GM19043 (cell line): ENCODE data around the gene DNAJB11.

Experiments used
- ATAC-seq: cut with Tn5 transposase; IDR thresholded peaks from one replicate; pipeline ENCODE4 v1.9.1; 2021; ENCODE audit warnings: low read depth; ENCODE audit not compliant: unreplicated experiment

The DNAJB11 gene

DNA sequence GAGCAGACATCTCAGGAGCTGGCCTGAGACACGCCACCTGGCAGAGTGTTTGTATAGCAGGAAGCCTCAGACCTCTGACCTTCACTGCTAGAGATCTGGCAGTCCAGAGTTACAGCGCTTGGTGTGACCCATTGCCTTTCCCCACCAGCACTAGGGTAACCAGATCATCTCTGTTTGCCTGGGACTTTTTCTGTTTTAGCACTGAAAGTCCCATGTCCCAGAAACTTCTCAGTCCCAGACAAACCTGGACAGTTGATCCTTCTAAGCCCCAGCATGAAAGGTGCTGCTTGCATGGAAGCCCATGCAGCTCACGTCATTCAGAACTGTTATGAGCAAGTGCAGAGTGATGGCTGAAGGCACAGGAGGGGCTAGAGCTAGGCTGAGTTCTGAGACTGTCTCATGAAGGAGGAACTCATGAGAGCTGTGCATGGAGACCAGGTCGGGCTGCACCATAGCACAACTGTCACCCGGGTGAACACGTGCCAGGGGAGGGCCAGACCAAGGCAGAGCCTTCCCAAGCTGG lies 24.1 kb downstream of the DNAJB11 start:
- ATAC-seq, result no peak

GRCh38 chr3:186596568-186597287 lies 26.2 kb downstream of the DNAJB11 start:
- ATAC-seq, result no peak

GRCh38 chr3:186598108-186598784 lies 27.7 kb downstream of the DNAJB11 start:
- no peak for ATAC-seq

DNA sequence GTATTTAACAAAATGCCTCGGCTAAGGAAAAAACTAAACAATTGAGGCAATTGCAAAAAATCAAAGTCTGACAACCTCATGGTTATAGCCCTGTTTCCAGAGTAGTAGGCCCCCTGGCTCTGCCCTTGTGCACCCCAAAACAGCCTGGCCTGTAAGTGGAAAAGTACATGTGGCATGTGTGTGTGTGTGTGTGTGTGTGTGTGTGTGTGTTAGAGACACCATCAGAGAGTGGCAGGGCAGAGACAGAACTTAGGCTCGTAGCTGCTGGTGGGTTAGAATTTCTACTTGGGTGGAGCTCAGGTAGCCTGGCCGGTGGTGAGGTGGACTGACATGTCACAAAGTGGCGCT lies 28.2 kb downstream of the DNAJB11 start:
- no peak for ATAC-seq

GRCh38 chr3:186599142-186599784 lies 28.7 kb downstream of the DNAJB11 start:
- no peak for ATAC-seq

DNA sequence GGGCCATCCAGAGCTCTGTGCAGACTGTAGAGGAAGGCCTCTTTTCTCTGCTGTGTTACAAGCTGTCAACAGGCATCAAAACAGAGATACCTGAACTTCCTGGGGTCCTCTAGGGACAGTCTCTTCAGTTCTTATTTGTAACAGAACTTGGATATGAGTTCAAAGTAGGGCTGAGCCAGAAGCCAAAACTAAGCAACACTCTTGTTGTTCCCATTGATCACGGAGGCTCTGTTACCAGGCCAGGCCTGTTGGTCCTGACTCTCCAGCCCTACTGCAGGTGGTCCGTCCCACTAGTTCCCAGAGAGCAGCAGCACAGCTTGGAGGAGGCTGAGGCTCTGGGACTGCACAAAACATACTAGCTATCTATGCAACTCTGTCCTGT lies 29.3 kb downstream of the DNAJB11 start:
- ATAC-seq, result no peak

- ATAC-seq, result no peak
Measured at GRCh38 chr3:186600896-186601295, 30.4 kb downstream of the DNAJB11 start.

DNA sequence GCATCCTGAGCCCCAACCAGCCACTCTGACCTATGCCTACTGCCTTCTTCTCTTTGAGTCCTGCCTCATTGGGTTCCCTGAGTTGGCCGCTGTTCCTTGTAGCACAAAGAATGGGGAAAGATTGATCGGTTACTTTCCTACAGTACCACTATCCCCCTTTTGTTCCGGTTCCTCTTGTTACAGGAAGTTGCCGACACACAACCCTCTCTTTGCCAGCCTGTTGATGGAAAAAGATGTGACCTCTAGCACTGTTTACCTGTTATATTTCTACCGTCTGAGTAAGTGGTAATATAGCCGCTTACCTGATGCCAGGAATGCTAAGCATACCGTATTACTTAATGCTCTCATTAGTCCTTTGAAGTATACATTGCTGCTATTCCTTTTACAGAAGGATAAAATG lies 32.6 kb downstream of the DNAJB11 start:
- ATAC-seq, result no peak

DNA sequence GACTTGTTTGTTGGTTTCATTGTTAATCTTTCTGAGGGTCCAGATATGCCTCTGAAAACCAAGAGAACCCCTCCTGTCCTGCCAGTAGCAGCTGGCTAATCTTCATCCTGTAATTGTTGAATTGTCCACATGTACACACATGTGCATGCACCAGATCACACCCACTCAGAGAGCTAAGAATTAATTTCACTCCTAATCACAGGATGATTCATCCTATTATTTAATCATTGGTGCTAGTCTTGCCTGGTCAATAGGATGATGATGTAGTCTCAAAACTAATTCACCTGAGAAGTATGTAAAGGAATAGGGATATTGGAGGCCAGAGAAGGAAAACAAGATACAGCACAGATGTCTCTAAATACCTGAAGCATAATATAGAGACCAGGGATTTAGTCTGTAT lies 34.6 kb downstream of the DNAJB11 start:
- ATAC-seq, result no peak

- ATAC-seq, result no peak
Measured at GRCh38 chr3:186605561-186606545, 35.3 kb downstream of the DNAJB11 start.

DNA sequence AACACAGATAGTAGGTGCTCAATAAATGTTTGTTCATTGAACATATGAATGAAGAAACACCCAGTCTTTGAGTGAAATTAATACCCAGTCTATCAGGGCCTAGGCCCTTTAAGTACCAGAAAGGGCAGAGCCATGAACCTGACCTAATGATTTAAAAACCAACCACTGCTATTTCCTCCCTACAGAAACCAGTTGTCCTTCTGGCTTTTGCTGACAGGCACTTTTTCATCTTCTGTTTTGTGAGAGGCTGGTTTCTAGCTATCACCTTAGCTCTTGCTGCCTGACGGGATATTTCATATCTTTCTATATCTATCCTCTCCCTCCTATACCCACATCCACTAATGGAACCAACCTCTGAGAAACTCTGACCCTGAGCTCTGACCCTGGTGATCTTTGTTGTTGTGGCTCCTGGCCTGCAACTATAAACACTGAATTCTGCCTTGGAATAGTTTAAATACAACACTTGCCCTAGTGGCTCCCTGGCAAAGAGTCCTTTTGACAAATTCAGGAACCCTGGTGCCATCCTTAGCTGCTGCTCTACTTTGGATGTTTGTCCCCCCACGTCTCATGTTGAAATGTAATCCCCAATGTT lies 38.2 kb downstream of the DNAJB11 start:
- no peak for ATAC-seq

DNA sequence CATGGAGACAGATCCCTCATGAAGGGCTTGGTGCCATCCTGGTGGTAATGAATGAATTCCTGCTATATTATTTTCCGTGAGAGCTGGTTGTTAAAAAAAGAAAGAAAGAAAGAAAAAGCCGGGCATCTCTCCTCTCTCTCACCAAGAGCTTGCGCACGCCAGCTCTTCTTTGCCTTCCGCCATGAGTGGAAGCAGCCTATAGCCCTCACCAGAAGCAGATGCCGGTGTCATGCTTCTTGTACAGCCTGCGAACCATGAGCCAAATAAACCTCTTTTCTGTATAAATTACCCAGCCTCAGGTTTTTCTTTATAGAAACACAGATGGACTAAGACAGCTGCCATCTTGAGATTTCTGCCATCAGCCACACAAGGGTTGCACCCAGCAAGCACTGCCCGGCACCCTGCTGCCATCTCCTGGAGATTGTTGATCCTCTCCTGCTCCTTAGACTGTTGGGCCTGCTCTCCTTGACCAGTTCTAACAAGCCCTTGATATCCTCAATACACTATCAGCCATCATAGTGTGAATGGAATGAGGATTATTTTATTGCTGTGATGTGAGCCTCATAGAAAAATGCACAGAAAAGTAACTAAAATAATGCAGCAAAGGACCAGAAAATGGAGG lies 38.8 kb downstream of the DNAJB11 start:
- ATAC-seq, result no peak

- ATAC-seq, result no peak
Measured at GRCh38 chr3:186612065-186612464, 41.5 kb downstream of the DNAJB11 start.

GRCh38 chr3:186612721-186613636 lies 42.5 kb downstream of the DNAJB11 start, which contains the start of gene AHSG:
Gene AHSG, plus strand, starts transcription at chr3:186613060. Its CDS starts 82 bp downstream, at chr3:186613142.
- no peak for ATAC-seq

- no peak for ATAC-seq
Measured at GRCh38 chr3:186613637-186614265, 43.2 kb downstream of the DNAJB11 start.

DNA sequence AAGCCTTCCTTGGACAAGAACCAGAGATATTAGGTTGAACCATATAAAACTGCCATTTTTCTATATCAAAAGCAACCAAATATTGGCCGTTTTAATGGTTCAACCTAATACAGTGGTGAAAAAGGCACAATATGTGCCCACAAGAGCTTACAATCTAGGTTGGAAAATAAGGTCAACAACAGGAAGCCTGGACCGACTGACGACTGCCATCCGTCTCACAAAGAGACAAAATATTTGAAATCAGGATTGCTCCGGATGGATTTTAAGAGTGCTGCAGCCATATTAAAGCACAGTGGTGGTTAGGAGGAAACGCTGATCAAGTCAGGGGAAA lies 43.7 kb downstream of the DNAJB11 start:
- no peak for ATAC-seq

- no peak for ATAC-seq
Measured at GRCh38 chr3:186614597-186615483, 44.3 kb downstream of the DNAJB11 start.
